Measurements from ENCODE around the gene ZNF469. TPM values are rescaled to one million over a fixed set of nuclear protein-coding genes. Genes with fewer than 3 reads are reported as not detected.

The ZNF469 gene
- total RNA-seq, 3 donors from 2014 or later (not counting 1 experiment from before 2014, with no cell fraction given) = 4.5 to 5.8 (median 4.9) TPM

DNA sequence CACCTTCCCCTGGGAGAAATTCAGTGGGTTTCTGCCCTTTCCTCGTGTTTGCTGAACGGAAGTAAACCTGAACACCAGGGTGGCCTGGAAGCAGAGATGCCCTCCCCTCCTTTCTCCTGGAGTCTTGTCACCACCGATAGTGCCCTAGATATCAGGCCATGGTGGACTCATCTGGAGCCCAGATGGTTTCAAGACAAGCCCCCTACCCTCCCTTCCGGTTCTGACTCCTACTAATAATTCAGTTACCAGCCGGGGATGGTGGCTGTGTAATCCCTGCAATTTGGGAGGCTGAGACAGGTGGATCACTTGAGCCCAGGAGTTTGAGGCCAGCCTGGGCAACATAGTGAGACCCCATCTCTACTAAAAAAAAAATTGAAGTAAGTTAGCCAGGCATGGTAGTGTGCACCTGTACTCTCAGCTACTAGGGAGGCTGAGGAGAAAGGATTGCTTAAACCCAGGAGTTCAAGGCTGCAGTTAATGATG is 2.4 kb downstream of the ZNF469 start:
- Mint-ChIP-seq H3K4me3 (no peak overlapping the region), H3K9me3 (no peaks in the 10 kb centered on the region), H3K27me3 (ENCODE audit: low read depth in 2 of 2) (peaks cover 15 to 31% of the 10 kb centered on the region in 2 donors), H3K36me3 (no peaks in the 10 kb centered on the region), H3K4me1 (peaks cover 0 to 4% of the 10 kb centered on the region in 2 donors), H3K27ac (no peak overlapping the region)
- ATAC-seq (no peak), DNase-seq (no peak)
- intact Hi-C loops (cut with micrococcal nuclease) = no loop called here
- no peak overlapping the region for H3K4me3 ChIP-seq (ENCODE audit: low read length)
- H3K27ac ChIP-seq (ENCODE audit: low read length) = no peak overlapping the region
- no peaks in the 10 kb centered on the region for H3K36me3 ChIP-seq (ENCODE audit: control insufficient read depth, insufficient read depth, low read length)
- H3K9me3 ChIP-seq (ENCODE audit: control insufficient read depth, insufficient read depth, low read length) = no peaks in the 10 kb centered on the region
- H3K27me3 ChIP-seq (ENCODE audit: control insufficient read depth, insufficient read depth, low read length) = peaks cover 24% of the 10 kb centered on the region
- WGBS (ENCODE audit: insufficient coverage) = 84% methylated on average over 5 of the region's 5 CpGs
- peaks cover 7% of the 10 kb centered on the region for H3K4me1 ChIP-seq (ENCODE audit: control insufficient read depth, insufficient read depth, low read length)
- TF ChIP-seq, protein P1, sequence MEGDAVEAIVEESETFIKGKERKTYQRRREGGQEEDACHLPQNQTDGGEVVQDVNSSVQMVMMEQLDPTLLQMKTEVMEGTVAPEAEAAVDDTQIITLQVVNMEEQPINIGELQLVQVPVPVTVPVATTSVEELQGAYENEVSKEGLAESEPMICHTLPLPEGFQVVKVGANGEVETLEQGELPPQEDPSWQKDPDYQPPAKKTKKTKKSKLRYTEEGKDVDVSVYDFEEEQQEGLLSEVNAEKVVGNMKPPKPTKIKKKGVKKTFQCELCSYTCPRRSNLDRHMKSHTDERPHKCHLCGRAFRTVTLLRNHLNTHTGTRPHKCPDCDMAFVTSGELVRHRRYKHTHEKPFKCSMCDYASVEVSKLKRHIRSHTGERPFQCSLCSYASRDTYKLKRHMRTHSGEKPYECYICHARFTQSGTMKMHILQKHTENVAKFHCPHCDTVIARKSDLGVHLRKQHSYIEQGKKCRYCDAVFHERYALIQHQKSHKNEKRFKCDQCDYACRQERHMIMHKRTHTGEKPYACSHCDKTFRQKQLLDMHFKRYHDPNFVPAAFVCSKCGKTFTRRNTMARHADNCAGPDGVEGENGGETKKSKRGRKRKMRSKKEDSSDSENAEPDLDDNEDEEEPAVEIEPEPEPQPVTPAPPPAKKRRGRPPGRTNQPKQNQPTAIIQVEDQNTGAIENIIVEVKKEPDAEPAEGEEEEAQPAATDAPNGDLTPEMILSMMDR (IDR thresholded peaks at IDR 0.05) = no peak

GRCh38 chr16:88385831-88386815 is 3.4 kb downstream of the ZNF469 start:
- Mint-ChIP-seq H3K27me3 (ENCODE audit: low read depth in 2 of 2) (peaks cover 15 to 31% of the 10 kb centered on the region in 2 donors), H3K4me3 (no peak overlapping the region), H3K9me3 (no peaks in the 10 kb centered on the region), H3K36me3 (no peaks in the 10 kb centered on the region), H3K27ac (no peak overlapping the region), H3K4me1 (peaks cover 0 to 4% of the 10 kb centered on the region in 2 donors)
- ATAC-seq (no peak), DNase-seq (no peak)
- Histone ChIP-seq H3K9me3 (ENCODE audit: control insufficient read depth, insufficient read depth, low read length) (no peaks in the 10 kb centered on the region), H3K36me3 (ENCODE audit: control insufficient read depth, insufficient read depth, low read length) (no peaks in the 10 kb centered on the region), H3K27me3 (ENCODE audit: control insufficient read depth, insufficient read depth, low read length) (peaks cover 24% of the 10 kb centered on the region), H3K4me1 (ENCODE audit: control insufficient read depth, insufficient read depth, low read length) (peaks cover 7% of the 10 kb centered on the region), H3K27ac (ENCODE audit: low read length) (no peak overlapping the region), H3K4me3 (ENCODE audit: low read length) (no peak overlapping the region)
- WGBS (ENCODE audit: insufficient coverage) = 91% methylated on average over 31 of the region's 31 CpGs
- TF ChIP-seq, protein P1 (IDR thresholded peaks at IDR 0.05) = no peak
- intact Hi-C loops (cut with micrococcal nuclease) = no loop called here

- Histone ChIP-seq H3K27me3 (ENCODE audit: control insufficient read depth, insufficient read depth, low read length) (peaks cover 18% of the 10 kb centered on the region), H3K4me1 (ENCODE audit: control insufficient read depth, insufficient read depth, low read length) (peaks cover 7% of the 10 kb centered on the region), H3K27ac (ENCODE audit: low read length) (no peak overlapping the region), H3K4me3 (ENCODE audit: low read length) (no peak overlapping the region), H3K9me3 (ENCODE audit: control insufficient read depth, insufficient read depth, low read length) (no peaks in the 10 kb centered on the region), H3K36me3 (ENCODE audit: control insufficient read depth, insufficient read depth, low read length) (no peaks in the 10 kb centered on the region)
- peaks cover 0 to 4% of the 10 kb centered on the region in 2 donors for H3K4me1 Mint-ChIP-seq
- no peak overlapping the region for H3K4me3 Mint-ChIP-seq
- ATAC-seq (no peak), DNase-seq (no peak)
- TF ChIP-seq, protein P1 (IDR thresholded peaks at IDR 0.05) = no peak
- H3K27ac Mint-ChIP-seq = no peak overlapping the region
- 66% methylated on average over 29 of the region's 29 CpGs for WGBS (ENCODE audit: insufficient coverage)
- no peaks in the 10 kb centered on the region for H3K9me3 Mint-ChIP-seq
- intact Hi-C loops (cut with micrococcal nuclease) = no loop called here
- peaks cover 13 to 27% of the 10 kb centered on the region in 2 donors for H3K27me3 Mint-ChIP-seq (ENCODE audit: low read depth in 2 of 2)
- no peaks in the 10 kb centered on the region for H3K36me3 Mint-ChIP-seq
Observed at GRCh38 chr16:88387180-88387765, 4.5 kb downstream of the ZNF469 start.

Measured in natural killer cell (primary cell).